HG03045 (cell line): ENCODE measurements around the gene CYP2C8.
"Not testable (repeated sequence)": the region's sequence is repeated elsewhere in the genome, so short reads cannot be mapped to it uniquely, and the experiment has no call there.

ENCODE experiments used
- ATAC-seq: cut with Tn5 transposase; IDR thresholded peaks from one replicate; pipeline ENCODE4 v1.9.1; 2021; ENCODE audit warnings: mild to moderate bottlenecking, moderate library complexity; ENCODE audit not compliant: unreplicated experiment

CYP2C8 gene

DNA sequence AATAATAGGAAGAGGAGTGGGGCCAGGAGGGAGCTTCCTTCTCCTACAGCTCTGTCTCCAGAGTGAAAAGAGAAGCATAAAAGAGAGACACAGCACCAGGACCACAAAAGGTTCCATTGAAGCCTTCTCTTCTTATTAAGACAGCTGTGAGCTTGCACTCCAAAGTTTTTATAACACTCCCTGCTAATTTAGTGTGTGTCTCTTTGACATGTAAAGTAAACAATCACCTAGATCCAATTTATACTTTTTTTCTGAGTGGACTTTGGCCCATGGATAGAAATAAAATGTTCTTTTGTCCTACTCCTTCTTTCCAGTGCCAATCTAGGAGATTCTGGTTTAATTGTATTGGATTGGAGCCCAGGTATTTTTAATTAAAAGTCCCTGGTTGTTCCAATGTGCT is at the start of gene CYP2C8:
Gene CYP2C8, minus strand, starts transcription at position 212 of the 400 bp plus-strand sequence. Its CDS starts 95 bp downstream, at position 117.
- no peak for ATAC-seq

DNA sequence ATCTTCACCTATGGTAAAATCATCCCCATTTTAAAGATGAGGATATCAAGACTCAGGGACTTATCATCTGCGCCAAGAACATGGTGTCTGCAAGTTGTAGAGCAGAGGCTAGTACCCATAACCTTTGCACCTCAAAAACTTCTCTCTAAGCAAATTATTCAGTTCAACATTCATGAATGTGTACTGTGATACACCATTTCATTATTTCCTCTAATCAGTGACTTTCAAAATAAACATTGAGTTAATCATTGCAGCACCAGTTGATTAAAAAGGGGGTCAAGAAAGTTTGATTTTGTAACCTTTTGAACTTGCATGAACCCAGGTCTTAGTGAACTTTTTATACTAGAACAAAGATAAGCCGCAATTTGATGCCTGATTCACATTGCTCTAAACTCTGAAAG is 47.6 kb upstream of the CYP2C8 start:
- no peak for ATAC-seq

DNA sequence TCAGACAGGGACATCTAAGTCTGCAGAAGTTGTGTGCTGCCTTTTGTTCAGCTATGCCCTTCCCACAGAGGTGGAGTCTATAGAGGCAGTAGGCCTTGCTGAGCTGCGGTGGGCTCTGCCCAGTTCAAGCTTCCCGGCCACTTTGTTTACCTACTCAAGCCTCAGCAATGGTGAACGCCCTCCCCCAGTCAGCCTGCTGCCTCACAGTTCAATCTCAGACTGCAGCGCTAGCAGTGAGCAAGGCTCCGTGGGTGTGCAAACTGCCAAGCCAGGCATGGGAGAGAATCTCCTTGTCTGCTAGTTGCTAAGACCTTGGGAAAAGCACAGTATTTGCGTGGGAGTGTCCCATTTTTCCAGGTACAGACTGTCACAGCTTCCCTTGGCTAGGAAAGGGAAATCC is 41.5 kb upstream of the CYP2C8 start:
- not testable (repeated sequence) for ATAC-seq

DNA sequence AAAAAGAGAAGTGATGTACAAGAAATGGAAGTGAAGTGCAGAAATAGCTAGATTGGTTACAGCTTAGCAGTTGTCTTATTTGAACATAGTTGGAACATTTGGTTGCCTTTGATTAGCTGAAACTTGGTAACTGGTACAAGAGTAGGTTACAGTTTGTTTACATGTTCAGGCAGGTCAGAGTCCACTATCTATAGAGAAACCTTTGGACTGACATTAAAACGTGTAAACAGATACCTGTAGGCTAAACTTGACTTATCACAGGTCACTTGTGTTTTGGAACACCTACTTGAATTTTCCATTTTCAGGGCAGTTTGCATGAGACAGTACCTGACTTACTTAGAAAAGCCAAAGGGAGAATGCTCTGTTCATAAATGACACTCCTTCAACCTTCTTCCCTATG is 28.5 kb upstream of the CYP2C8 start:
- ATAC-seq: no peak

DNA sequence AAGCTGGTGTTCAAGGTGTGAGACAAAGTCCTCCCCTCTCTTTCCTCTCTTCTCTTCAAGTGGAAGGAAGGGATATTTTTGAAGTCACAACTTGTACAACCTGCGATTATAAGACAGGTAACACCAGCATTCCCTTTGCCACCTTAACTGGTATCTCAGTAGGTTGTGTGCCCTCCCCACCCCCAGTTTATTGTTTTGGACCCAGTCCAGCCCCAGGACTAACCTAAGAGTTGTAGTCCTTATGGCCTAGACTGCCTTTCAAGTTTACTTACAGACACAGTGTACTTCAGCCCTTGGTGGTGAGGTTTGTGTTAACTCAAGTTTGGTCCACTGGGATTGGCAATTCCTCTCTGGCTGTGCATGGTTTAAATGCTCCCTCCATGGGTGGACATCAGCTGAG is 26.8 kb upstream of the CYP2C8 start:
- no peak for ATAC-seq

DNA sequence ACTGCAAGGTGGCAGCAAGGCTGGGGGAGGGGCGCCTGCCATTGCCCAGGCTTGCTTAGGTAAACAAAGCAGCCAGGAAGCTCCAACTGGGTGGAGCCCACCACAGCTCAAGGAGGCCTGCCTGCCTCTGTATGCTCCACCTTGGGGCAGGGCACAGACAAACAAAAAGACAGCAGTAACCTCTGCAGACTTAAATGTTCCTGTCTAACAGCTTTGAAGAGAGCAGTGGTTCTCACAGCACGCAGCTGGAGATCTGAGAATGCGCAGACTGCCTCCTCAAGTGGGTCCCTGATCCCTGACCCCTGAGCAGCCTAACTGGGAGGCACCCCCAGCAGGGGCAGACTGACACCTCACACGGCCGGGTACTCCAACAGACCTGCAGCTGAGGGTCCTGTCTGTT is 10.3 kb upstream of the CYP2C8 start:
- not testable (repeated sequence) for ATAC-seq

DNA sequence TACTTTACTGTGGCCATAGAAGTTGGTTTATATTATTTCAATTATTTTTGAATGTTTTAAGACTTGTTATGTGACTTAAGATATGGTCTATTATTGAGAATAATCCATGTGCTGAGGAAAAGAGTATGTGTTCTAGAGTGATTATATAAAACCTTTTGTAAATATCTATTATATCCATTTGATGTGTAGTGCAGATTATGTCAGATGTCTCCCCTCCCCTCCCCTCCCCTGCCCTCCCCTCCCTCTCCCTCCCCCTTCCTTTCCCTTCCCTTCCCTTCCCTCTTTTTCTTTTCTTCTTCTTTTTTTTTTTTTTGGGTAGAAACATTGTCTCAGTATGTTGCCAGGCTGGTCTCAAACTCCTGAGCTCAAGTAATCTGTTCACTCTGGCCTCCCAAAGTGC is 8.3 kb upstream of the CYP2C8 start:
- no peak for ATAC-seq

DNA sequence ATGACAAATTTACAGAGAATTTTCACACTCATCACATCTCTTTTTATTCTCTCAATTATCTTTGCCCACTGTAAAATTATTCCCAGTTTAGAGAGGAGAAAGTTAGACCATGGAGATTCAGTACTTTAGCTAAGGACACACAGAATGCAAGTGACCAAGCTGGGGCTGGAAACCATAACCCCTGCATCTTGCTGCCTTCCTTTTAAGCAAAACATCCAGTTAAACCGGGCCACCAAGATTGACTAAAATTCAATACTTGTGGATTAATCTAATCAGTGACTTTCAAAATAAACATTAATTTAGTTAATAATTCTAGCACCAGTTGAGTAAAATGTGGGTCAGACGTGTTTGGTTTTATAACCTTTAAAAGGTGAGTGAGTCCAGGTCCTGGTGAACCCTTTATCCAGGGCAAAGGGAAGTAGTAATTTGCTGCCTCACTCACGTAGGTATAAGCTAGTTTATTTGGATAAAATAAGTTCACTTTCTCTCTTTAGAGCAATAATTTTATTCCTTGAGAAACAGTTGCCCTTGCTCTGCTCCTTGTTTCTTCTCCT is 1.9 kb upstream of the CYP2C8 start:
- ATAC-seq: no peak

DNA sequence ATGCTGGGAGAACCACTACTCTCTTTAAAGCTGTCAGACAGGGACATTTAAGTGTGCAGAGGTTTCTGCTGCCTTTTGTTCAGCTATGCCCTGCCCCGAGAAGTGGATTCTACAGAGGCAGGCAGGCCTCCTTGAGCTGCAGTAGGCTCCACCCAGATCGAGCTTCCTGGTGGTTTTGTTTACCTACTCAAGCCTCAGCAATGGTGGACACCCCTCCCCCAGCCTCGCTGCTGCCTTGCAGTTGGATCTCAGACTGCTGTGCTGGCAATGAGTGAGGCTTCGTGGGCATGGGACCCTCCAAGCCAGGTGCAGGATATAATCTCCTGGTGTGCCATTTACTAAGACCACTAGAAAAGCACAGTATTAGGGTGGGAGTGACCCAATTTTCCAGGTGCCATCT is 5.2 kb downstream of the CYP2C8 start:
- not testable (repeated sequence) for ATAC-seq

DNA sequence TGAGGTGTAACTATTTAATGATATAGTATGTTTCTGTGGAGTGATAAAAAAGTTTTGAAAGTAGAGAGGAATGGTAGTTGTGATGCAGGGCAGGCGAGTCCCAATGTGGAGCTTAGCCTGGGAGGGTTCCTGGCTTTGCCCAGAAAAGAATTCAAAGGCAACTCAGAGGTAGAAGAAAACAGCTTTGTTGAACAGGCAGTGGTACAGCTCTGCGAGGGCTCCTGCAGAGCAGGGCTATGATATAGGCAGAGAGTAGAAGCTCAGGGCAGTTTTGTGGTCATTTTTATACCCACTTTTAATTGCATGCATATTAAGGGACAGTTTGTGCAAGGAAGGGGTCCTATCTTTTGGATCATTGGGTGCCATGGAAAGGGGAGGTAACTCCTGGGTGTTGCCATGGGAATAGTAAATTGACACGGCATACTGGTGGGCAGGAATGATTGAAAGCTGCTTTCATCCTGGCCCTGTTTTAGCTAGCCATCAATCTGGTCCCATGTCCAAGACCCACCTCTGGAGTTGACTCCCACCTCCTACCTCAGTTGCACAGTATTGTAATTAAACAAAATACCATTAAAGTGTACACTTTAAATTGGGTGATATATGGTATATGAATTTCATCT is 12.4 kb downstream of the CYP2C8 start:
- ATAC-seq: no peak

DNA sequence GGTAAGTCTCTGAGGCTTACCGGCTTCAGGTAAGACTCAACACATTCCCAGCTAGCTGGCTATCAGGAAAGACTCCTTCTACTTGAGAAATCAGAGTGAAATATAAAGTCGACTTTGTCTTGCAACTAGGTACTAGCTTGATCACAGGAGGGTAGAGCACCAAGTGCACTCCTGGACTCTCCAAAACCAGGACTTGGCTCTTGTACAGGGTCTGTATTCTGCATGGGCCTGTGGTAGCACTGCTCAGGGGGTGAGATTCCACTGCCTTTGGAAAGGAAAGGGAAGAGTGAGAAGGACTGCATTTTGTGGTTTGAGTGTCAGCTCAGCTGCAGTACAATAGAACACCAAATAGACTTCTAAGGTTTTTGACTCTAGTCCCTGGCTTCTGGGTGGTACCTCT is 19.4 kb downstream of the CYP2C8 start:
- ATAC-seq: no peak

DNA sequence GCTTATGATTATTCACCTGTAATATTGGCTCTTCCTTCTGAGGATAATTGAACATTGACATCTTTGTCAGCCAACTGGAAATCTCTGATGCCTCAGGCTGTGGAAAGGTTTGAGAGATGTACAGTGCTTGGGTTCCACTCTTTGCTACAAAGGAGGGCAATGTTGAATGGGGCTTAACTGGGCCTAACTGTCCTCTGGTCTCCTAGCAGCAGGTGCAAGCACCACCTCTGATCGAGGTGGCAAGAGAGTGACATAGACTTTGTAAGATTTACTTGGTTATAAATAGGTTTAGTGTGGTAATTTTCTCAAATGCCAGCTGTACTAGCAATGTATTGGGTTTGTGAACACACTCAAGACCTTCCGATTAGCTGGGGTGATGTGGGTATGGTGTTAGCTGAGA is 21.1 kb downstream of the CYP2C8 start:
- no peak for ATAC-seq

DNA sequence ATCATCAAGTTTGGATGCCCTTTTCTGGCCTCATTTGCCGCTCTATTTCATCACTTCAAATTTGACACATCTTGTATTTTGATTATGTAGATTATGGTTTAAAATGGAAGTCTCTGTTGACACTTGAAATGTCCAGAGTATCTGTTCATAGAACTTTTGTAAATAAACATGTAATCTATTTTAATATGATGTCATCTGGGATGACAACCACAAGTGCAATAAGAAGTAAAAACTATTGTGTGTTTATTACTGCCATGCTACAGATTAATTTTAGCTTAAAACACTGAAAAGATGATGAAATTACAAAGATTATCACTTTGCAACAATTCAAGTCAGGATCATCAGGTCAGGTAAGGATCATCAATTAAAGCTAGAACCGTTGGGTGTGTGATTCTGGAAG is 30.0 kb downstream of the CYP2C8 start:
- ATAC-seq: no peak

DNA sequence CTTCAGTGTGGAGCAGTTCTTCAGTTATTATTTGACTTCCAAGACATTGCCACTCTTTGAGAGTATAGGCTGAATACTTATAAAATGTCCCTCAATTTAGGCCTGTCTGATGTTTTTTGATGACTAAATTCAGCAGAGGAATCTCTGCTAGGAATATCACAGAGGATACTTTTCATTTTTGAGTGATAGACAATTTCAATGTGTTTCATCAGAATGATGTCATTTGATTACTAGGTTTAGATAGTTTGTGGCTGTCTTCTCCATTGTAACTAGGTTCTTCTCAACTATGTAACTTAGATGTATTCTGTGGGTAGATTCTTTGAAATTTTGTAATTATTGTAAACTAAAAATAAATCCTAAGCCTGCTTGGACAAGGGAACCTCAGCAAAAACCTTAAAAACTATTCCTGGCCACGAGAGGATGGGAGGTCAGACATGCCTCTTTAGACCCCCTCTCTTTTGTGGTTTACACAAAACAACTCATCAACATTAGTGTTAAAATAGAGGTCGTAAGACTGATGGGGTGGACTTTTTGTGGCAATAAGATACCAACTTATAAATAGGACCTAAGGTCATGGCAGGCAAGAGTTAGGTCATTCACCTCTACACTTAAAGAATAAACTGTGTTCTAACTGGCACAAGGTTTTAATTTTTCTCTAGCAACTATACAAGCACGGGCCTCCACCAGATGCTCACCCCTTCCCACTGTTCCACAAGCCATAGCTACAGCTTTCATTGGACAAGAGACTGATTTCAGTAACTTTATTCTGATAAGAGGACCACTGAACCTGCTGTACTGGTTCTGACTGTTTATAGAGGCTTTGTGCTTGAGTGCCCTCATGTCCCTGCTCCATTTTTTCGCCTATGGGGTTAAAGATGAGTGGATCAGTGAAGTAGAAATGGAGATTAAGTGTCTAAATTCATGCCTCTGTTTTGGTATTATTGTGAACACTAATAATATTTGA is 33.7 kb downstream of the CYP2C8 start:
- no peak for ATAC-seq

DNA sequence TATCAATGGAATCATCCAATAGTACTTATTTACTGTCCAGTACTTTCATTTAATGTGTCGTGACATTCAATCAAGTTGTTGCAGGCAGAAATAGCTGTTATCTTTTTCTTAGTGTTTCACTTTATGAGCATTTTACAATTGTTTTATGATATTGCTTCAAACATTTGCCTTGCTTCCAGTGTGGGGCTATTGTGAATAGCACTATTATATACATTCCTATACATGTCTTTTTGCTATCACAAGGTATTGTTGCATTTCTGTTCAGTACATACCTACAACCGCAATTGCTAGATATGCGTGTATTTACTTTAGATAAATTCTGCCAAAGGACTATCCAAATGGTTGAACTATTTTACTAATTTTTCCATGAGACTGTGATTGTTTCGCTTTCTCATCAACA is 34.9 kb downstream of the CYP2C8 start:
- no peak for ATAC-seq

DNA sequence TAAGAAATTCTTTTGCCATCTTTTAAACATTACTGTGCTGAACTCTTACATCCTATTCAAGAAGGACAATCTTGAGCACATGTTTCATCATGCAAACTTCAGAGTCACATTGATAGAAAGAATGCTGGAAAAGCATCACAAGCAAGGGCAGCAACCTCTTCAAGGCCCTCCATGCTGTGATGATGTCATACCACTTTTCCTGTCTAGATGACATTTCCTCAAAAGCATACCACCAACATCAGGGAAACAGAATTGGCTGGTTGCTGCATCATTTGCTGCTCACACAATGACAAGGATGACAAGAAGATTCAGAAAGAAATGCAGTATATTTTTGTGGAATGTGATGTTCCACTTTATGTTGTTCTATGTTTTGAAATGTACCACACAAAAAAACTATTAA is 37.6 kb downstream of the CYP2C8 start:
- ATAC-seq: no peak

DNA sequence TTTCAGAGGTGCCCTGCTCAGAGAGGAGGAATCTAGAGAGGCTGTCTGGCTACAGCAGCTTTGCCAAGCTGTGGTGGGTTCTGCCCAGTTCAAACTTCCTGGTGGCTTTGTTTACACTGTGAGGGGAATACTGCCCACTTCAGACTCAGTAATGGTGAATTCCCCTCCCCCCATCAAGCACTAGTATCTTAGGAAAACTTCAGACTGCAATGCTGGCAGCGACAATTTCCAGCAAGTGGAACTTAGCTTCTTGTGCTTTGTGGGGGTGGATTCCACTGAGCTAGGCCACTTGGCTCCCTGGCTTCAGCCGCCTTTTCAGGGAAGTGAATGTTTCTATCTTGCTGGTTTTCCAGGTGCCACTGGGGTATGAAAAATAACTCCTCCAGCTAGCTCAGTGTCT is 42.8 kb downstream of the CYP2C8 start:
- ATAC-seq: no peak

DNA sequence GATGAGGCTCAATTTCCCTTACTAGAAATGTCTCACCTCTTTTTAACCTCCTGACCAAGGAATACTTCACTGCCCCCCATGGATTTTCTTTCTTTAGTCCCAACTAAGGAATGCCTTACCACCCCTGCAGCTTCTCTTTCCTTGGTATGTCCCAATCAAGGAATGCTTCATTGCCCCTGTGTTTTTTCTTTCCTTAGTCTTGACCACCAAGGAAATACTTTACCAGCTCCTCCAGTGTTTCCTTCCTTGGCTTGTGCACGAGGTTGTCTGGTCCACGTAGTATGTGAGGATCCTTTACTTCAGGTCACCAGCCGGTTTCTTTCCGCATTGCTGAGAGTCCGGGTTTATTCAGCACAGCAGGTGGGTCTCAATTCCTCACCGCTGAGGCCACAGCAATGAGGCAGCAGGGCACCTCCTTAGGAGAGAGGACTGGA is 71.5 kb downstream of the CYP2C8 start:
- no peak for ATAC-seq

DNA sequence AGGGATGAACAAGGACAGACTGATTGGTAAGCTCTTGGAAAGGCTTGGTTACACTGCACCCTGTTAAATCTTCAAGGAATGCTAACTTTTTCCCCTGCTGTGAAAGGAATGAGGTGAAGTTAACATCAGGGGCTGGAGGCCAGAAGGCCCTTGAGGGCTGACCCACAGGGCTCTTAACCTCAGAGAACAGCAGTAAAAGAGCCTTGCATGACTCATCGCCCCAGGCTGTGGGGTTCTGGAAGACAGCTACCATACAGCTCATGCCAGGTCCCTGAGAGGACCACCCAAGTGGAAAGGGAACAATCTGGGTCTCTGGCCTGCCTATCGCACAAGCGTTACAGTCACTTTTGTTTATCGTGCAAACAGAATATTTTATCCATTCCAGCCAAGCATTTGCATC is 76.5 kb downstream of the CYP2C8 start:
- no peak for ATAC-seq

DNA sequence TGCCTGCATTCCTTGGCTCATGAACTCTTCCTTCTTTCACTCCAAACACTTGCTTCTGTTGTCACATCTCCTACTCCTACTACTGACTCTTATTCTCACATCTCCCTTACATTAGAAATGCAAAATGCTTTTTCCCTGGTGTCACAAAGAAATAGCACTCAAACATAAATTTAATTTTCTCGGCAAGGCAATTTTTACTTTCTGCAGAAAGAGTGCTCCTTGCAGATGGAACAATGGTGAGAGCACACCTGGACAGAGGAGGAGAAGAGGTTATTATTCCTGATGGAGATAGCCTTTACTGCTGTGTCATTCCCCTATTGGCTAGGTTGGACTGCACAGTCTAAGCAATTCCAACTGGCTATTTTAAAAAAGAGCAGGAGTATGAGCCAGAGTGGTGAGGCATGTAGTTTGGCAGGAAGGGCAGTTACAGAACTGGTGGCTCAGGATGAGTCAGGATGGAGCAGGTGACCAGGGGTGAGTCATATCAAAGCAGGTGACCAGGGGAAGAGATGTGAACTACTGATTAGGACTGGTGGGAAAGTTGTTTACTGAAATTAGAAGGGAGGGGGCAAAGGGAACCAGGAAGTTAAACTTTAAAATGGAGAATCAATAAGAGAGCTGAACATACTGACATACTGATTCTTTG is 77.9 kb downstream of the CYP2C8 start:
- ATAC-seq: no peak

DNA sequence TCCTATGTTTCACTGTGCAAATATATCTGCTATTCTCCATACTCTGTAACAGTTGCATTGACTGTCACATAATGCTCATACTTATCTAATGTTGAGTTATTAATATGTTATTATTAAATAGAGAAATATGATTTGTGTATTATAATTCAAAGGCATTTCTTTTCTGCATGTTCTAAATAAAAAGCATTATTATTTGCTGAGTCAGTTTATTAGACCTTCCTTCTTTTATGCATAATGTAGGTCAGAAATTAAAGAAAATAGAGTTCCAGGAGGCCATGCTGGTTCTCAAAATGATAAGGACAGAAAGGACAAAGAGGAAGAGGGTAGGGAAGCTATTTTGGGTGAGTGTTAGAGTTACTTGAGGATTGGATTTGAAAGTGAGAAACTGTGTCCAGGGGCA is 80.1 kb downstream of the CYP2C8 start:
- no peak for ATAC-seq
